ENCODE data around the gene DAGLA. TPM values are rescaled to one million over a fixed set of nuclear protein-coding genes. Genes with fewer than 3 reads are reported as not detected.

Gene DAGLA
- total and polyA plus RNA-seq, 2 of the 13 experiments (the other 11 are each of a cell fraction or from before 2014, with no cell fraction given): 2.6 to 3.9 TPM

GRCh38 chr11:61700720-61701119 lies 20.5 kb downstream of the DAGLA start:
- Histone ChIP-seq H3K4me2 (ENCODE audit: low read depth, low read length) (no peak overlapping the region), H2AFZ (ENCODE audit: low read length) (no peak overlapping the region), H3K9ac (ENCODE audit: insufficient read depth, low read depth, low read length) (no peak overlapping the region), H3K36me3 (replicated peaks in 1 of 2; ENCODE audit: control insufficient read depth in 1 of 2, insufficient read depth in 2 of 2, low read length in 2 of 2) (peaks cover 0 to 2% of the 10 kb centered on the region in 2 experiments; a peak in 1 of 5 replicates), H3K4me3 (replicated peaks in 1 of 3; ENCODE audit: insufficient read depth in 1 of 3, low read depth in 2 of 3, low read length in 3 of 3) (no peak overlapping the region), H3K27me3 (ENCODE audit: control insufficient read depth in 1 of 2, insufficient read depth in 2 of 2, low read length in 2 of 2) (no peaks in the 10 kb centered on the region), H3K79me2 (ENCODE audit: insufficient read depth, low read length) (peaks cover 9% of the 10 kb centered on the region), H4K20me1 (ENCODE audit: insufficient read depth, low read length) (peaks cover 8% of the 10 kb centered on the region; the same call in 1 of the 2 replicates), H3K9me3 (ENCODE audit: low read length) (no peaks in the 10 kb centered on the region), H3K27ac (ENCODE audit: extremely low read length, insufficient read depth, low read length) (no peak overlapping the region), H3K4me1 (ENCODE audit: insufficient read depth, low read length) (peaks cover 32% of the 10 kb centered on the region)
- DNase-seq (ENCODE audit: low spot score): no peak
- in situ Hi-C loops (cut with HindIII; ENCODE audit: extremely low pct_ligation_motif_present, low pct_unique_long_range_greater_than_20kb) (no loop called here), intact Hi-C loops (cut with micrococcal nuclease; ENCODE audit: unreplicated experiment) (loop anchor here (2.0 to 5.0 kb wide), 2 partner anchors 18 to 33 kb away; no protein-coding TSS in a partner anchor)
- ATAC-seq: no peak
- no TSS peak for BruUV-seq (replicated peaks)
- 91% methylated on average over 6 of the region's 8 CpGs for WGBS (ENCODE audit: low lambda C conversion rate)
- POLR2A ChIA-PET: no interaction called here
- CTCF ChIA-PET (ENCODE audit: low intra/inter-chr PET ratio, low total read pairs): interaction anchor here (1.3 to 1.6 kb wide), 2 partner anchors 18 to 20 kb away, joined by 3 to 4 read pairs; partner anchors contain the start of gene DAGLA
- no peak for FAIRE-seq
- TF ChIP-seq ZNF782 (CRISPR knock-in tag; IDR thresholded peaks at IDR 0.05; ENCODE audit: borderline replicate concordance): no peak
- no peak for TF ChIP-seq ZZZ3 (CRISPR knock-in tag; IDR thresholded peaks at IDR 0.05; ENCODE audit: borderline replicate concordance)
- TF ChIP-seq, protein P1, sequence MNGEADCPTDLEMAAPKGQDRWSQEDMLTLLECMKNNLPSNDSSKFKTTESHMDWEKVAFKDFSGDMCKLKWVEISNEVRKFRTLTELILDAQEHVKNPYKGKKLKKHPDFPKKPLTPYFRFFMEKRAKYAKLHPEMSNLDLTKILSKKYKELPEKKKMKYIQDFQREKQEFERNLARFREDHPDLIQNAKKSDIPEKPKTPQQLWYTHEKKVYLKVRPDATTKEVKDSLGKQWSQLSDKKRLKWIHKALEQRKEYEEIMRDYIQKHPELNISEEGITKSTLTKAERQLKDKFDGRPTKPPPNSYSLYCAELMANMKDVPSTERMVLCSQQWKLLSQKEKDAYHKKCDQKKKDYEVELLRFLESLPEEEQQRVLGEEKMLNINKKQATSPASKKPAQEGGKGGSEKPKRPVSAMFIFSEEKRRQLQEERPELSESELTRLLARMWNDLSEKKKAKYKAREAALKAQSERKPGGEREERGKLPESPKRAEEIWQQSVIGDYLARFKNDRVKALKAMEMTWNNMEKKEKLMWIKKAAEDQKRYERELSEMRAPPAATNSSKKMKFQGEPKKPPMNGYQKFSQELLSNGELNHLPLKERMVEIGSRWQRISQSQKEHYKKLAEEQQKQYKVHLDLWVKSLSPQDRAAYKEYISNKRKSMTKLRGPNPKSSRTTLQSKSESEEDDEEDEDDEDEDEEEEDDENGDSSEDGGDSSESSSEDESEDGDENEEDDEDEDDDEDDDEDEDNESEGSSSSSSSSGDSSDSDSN (CRISPR knock-in tag; IDR thresholded peaks at IDR 0.05): no peak
- TF ChIP-seq RAD51 (IDR thresholded peaks at IDR 0.05; ENCODE audit: borderline replicate concordance): no peak
- TF ChIP-seq ZNF354B (CRISPR knock-in tag; IDR thresholded peaks at IDR 0.05): no peak
- TF ChIP-seq, protein P2, sequence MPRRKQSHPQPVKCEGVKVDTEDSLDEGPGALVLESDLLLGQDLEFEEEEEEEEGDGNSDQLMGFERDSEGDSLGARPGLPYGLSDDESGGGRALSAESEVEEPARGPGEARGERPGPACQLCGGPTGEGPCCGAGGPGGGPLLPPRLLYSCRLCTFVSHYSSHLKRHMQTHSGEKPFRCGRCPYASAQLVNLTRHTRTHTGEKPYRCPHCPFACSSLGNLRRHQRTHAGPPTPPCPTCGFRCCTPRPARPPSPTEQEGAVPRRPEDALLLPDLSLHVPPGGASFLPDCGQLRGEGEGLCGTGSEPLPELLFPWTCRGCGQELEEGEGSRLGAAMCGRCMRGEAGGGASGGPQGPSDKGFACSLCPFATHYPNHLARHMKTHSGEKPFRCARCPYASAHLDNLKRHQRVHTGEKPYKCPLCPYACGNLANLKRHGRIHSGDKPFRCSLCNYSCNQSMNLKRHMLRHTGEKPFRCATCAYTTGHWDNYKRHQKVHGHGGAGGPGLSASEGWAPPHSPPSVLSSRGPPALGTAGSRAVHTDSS (CRISPR knock-in tag; conservative IDR thresholded peaks at IDR 0.05): no peak
- TF ChIP-seq SP1 (IDR thresholded peaks at IDR 0.05): no peak
- TF ChIP-seq SP1 (CRISPR knock-in tag; IDR thresholded peaks at IDR 0.05): no peak
- TF ChIP-seq ZNF644 (CRISPR knock-in tag; IDR thresholded peaks at IDR 0.05; ENCODE audit: low read depth): no peak
- no peak for TF ChIP-seq MEIS1 (CRISPR knock-in tag; IDR thresholded peaks at IDR 0.05; ENCODE audit: borderline replicate concordance)
- no peak for TF ChIP-seq MYC (CRISPR knock-in tag; IDR thresholded peaks at IDR 0.05; ENCODE audit: borderline replicate concordance)
- no peak for TF ChIP-seq JUNB (CRISPR knock-in tag; IDR thresholded peaks at IDR 0.05; ENCODE audit: borderline replicate concordance)
- TF ChIP-seq, protein P3, sequence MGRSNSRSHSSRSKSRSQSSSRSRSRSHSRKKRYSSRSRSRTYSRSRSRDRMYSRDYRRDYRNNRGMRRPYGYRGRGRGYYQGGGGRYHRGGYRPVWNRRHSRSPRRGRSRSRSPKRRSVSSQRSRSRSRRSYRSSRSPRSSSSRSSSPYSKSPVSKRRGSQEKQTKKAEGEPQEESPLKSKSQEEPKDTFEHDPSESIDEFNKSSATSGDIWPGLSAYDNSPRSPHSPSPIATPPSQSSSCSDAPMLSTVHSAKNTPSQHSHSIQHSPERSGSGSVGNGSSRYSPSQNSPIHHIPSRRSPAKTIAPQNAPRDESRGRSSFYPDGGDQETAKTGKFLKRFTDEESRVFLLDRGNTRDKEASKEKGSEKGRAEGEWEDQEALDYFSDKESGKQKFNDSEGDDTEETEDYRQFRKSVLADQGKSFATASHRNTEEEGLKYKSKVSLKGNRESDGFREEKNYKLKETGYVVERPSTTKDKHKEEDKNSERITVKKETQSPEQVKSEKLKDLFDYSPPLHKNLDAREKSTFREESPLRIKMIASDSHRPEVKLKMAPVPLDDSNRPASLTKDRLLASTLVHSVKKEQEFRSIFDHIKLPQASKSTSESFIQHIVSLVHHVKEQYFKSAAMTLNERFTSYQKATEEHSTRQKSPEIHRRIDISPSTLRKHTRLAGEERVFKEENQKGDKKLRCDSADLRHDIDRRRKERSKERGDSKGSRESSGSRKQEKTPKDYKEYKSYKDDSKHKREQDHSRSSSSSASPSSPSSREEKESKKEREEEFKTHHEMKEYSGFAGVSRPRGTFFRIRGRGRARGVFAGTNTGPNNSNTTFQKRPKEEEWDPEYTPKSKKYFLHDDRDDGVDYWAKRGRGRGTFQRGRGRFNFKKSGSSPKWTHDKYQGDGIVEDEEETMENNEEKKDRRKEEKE (IDR thresholded peaks at IDR 0.05): no peak
- TF ChIP-seq ZNF205 (CRISPR knock-in tag; IDR thresholded peaks at IDR 0.05): no peak
- TF ChIP-seq ZFP41 (CRISPR knock-in tag; IDR thresholded peaks at IDR 0.05; ENCODE audit: borderline replicate concordance): no peak
- TF ChIP-seq NAIF1 (CRISPR knock-in tag; IDR thresholded peaks at IDR 0.05; ENCODE audit: borderline replicate concordance): no peak
- TF ChIP-seq HMGXB4 (CRISPR knock-in tag; IDR thresholded peaks at IDR 0.05; ENCODE audit: borderline replicate concordance in 1 of 2, low read depth in 1 of 2): no peak
